ENCODE results near the gene DDB1. TPM values are rescaled to one million over a fixed set of nuclear protein-coding genes. Genes with fewer than 3 reads are reported as not detected.
A peak's percentile ranks its signal among the peaks of the same experiment; 100 is the strongest.

Gene DDB1
- total and polyA plus RNA-seq, 9 of the 15 experiments (the other 6 are each of a cell fraction or from before 2014, with no cell fraction given) = 172 to 361 (median 266) TPM

DNA sequence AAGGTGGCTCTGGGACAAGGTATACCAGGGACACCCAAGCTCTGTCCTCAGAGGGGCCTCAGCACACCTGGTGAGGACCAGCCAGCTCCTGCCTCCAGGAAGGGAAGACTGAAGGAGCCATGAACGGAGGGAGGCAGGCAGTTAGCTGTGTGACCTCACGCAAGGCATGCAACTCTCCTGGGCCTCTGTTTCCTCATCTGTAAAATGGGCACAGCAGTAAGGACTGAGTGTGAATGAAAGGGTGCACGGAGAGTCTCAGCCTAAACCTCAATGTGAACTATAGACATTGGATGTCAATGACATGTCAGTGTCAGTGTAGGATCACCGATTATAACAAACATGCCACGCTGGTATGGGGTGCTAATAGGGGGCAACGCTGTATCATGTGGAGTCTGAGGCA lies 73.5 kb downstream of the DDB1 start:
- Histone ChIP-seq H3K79me2 (ENCODE audit: control insufficient read depth, insufficient read depth, low read length) (no peaks in the 10 kb centered on the region), H3K9me3 (replicated peaks; ENCODE audit: control insufficient read depth, insufficient read depth, low read depth, low read length) (no peaks in the 10 kb centered on the region), H3K27ac (ENCODE audit: extremely low read depth, low read depth, low read length) (no peak overlapping the region), H3K4me3 (no peak overlapping the region), H3K27me3 (ENCODE audit: control insufficient read depth in 2 of 2, insufficient read depth in 2 of 2, low read length in 2 of 2) (no peaks in the 10 kb centered on the region), H3K4me1 (replicated peaks in 1 of 2; ENCODE audit: control insufficient read depth in 2 of 2, insufficient read depth in 2 of 2, low read length in 2 of 2) (peaks cover 0 to 14% of the 10 kb centered on the region in 2 experiments; a peak in 2 of 5 replicates), H3K4me2 (ENCODE audit: insufficient read depth, low read length) (no peak overlapping the region), H2AFZ (ENCODE audit: low read depth, low read length) (no peak overlapping the region), H4K20me1 (replicated peaks; ENCODE audit: control insufficient read depth, insufficient read depth, low read length) (no peaks in the 10 kb centered on the region), H3K9me1 (ENCODE audit: control insufficient read depth, insufficient read depth, low read length) (no peaks in the 10 kb centered on the region), H3K9ac (ENCODE audit: insufficient read depth in 1 of 2, low read depth in 2 of 2, low read length in 2 of 2) (0 out of 4 replicates have a peak overlapping the region, but pooled peaks of 1 of the 2 experiments have one; percentile 19), H3K36me3 (ENCODE audit: control insufficient read depth, insufficient read depth, low read length) (no peaks in the 10 kb centered on the region)
- FAIRE-seq = no peak
- no TSS peak for BruUV-seq (replicated peaks)
- peak in 1 of 4 experiments; percentile 3 for DNase-seq (ENCODE audit: extremely low read depth in 1 of 4, low spot score in 3 of 4)
- POLR2A ChIA-PET = interaction anchor here (0.6 to 1.1 kb wide), 2 partner anchors 102 to 117 kb away, joined by 3 read pairs; no protein-coding TSS in a partner anchor
- 69% methylated on average over 5 of the region's 6 CpGs for whole genome bisulfite sequencing (ENCODE audit: insufficient coverage, low coverage, missing lambda C conversion rate)
- CTCF ChIA-PET (ENCODE audit: low intra/inter-chr PET ratio) = no interaction called here
- intact Hi-C loops (cut with micrococcal nuclease) = loop anchor here (5.0 kb wide), 2 partner anchors 43 to 73 kb away; partner anchors contain the start of genes DDB1 and TKFC
- TF ChIP-seq RBM25 (IDR thresholded peaks at IDR 0.05; ENCODE audit: low read depth, low read length, severe bottlenecking) = peak; percentile 94
- TF ChIP-seq ADNP (tag; IDR thresholded peaks at IDR 0.05) = peak; percentile 58; the same call in 1 of the 2 replicates
- peak; percentile 76; the same call in 1 of the 2 replicates for TF ChIP-seq SMARCA5 (IDR thresholded peaks at IDR 0.05)
- no peak for TF ChIP-seq ZKSCAN8 (CRISPR knock-in tag; IDR thresholded peaks at IDR 0.05)
- 0 out of 2 replicates have a peak, but pooled peaks have one; percentile 54 for TF ChIP-seq HDAC2 (IDR thresholded peaks at IDR 0.05)
- TF ChIP-seq CBX3 (IDR thresholded peaks at IDR 0.05; ENCODE audit: borderline replicate concordance in 1 of 2, low read length in 2 of 2) = 0 out of 3 replicates have a peak, but pooled peaks of 1 of the 2 experiments have one; percentile 55
- TF ChIP-seq BCOR (IDR thresholded peaks at IDR 0.05) = peak; percentile 91
- TF ChIP-seq ZNF347 (CRISPR knock-in tag; IDR thresholded peaks at IDR 0.05; ENCODE audit: low read depth) = no peak
- no peak for TF ChIP-seq PML (IDR thresholded peaks at IDR 0.05; ENCODE audit: low read length)
- 0 out of 2 replicates have a peak, but pooled peaks have one; percentile 64 for TF ChIP-seq PTBP1 (IDR thresholded peaks at IDR 0.05; ENCODE audit: low read depth, low read length)
- no peak for TF ChIP-seq SMAD2 (IDR thresholded peaks at IDR 0.05; ENCODE audit: low read depth, low read length)
- 0 out of 4 replicates have a peak, but pooled peaks of 1 of the 2 experiments have one; percentile 44 for TF ChIP-seq RCOR1 (IDR thresholded peaks at IDR 0.05; ENCODE audit: borderline replicate concordance in 1 of 2, low read depth in 2 of 2, low read length in 2 of 2)
- peak; percentile 56 to 83 for TF ChIP-seq KDM1A (IDR thresholded peaks at IDR 0.05)
- no peak for TF ChIP-seq SP2 (IDR thresholded peaks at IDR 0.05; ENCODE audit: extremely low read depth, low read depth, low read length, poor library complexity, severe bottlenecking)
- TF ChIP-seq HMG20A (CRISPR knock-in tag; conservative IDR thresholded peaks at IDR 0.05) = no peak
- TF ChIP-seq CBX1 (IDR thresholded peaks at IDR 0.05; ENCODE audit: low read depth) = 0 out of 2 replicates have a peak, but pooled peaks have one; percentile 21
- in situ Hi-C loops (cut with MboI) = loop anchor here (5.0 kb wide), 1 partner anchor 128 kb away; no protein-coding TSS in a partner anchor
- ATAC-seq = no peak
